A673 (cell line): ENCODE data around the gene ATP6V1A.

Source experiments
- CTCF ChIP-seq: fragments of 300-800, 200-600 bp; sonication (generic); conservative IDR thresholded peaks from 2 replicates; pipeline ENCODE4 v1.5.1; 2017; ENCODE audit warnings: low read depth, mild to moderate bottlenecking, antibody characterized with exemption, low read length, moderate library complexity, mixed read lengths
- EZH2 ChIP-seq: fragments of 200-600 bp; sonication (generic); IDR thresholded peaks from 2 replicates; pipeline ENCODE4 v1.6.1; 2017; ENCODE audit warnings: borderline replicate concordance, low read depth, mild to moderate bottlenecking, mixed read lengths, antibody characterized with exemption, low read length; ENCODE audit not compliant: poor library complexity, severe bottlenecking

GRCh38 chr3:113719294-113719693, 27.5 kb upstream of the ATP6V1A start:
- TF ChIP-seq EZH2, result no peak
- no peak for TF ChIP-seq CTCF
